Transverse colon (tissue), 4 donors: ENCODE measurements around the gene HINT1. TPM values are rescaled to one million over a fixed set of nuclear protein-coding genes. Genes with fewer than 3 reads are reported as not detected.

Source experiments
- DNase-seq: peaks from one replicate; pipeline ENCODE4 v3.0.0-alpha.2; 2019
- H3K27ac ChIP-seq, 4 donors: fragments of 200-600 bp; sonication (generic); 2 replicates each; pipeline ENCODE4 v1.5.1; 2016 to 2018; ENCODE audit warnings: inconsistent platforms in 4 of 4
- H3K27me3 ChIP-seq: fragments of 200-600 bp; sonication (generic); 2 replicates; pipeline ENCODE4 v1.5.1; 2017; ENCODE audit warnings: inconsistent platforms
- H3K36me3 ChIP-seq, 4 donors: fragments of 200-600 bp; sonication (generic); 2 replicates each; pipeline ENCODE4 v1.5.1; 2017 to 2019; ENCODE audit warnings: inconsistent platforms in 4 of 4
- H3K4me1 ChIP-seq, 4 donors: fragments of 200-600 bp; sonication (generic); 2 replicates each; pipeline ENCODE4 v1.5.1; 2017 to 2020; ENCODE audit warnings: inconsistent platforms in 4 of 4
- H3K4me3 ChIP-seq, 4 donors: fragments of 200-600 bp; sonication (generic); 1 replicate in 1 of 4; 2 replicates in 3 of 4; pipeline versions ENCODE4 v1.5.1 to v1.6.1; 2017 to 2019; ENCODE audit warnings: inconsistent platforms in 4 of 4
- H3K9me3 ChIP-seq, 2 donors: fragments of 200-600 bp; sonication (generic); 2 replicates each; pipeline ENCODE4 v1.5.1; 2017 to 2019; ENCODE audit warnings: inconsistent platforms in 2 of 2
- EP300 ChIP-seq: sonication (generic); formaldehyde crosslinking; IDR thresholded peaks from one replicate; pipeline ENCODE4 v1.6.1; 2017; ENCODE audit warnings: antibody characterized with exemption, low read depth
- POLR2A ChIP-seq: fragments of 450-650 bp; IDR thresholded peaks from one replicate; pipeline ENCODE4 v1.6.1; 2016; ENCODE audit warnings: antibody characterized with exemption, mild to moderate bottlenecking, moderate library complexity
- POLR2AphosphoS5 ChIP-seq, 3 donors: sonication (generic); formaldehyde crosslinking; IDR thresholded peaks; one replicate each; pipeline ENCODE4 v1.6.1; 2016; ENCODE audit warnings: antibody characterized with exemption in 3 of 3
- WGBS, 2 donors: methylation state at CpG; one replicate each; pipeline ENCODE4 v1.1.5; 2018; ENCODE audit warnings: low coverage in 1 of 2; 5-methylcytosine and 5-hydroxymethylcytosine counted together
- in situ Hi-C, 4 donors: fragments of 200-750 bp; cut with MboI; loops; one replicate each; pipeline versions ENCODE4 v1.15.0 to v1.15.1; 2017; ENCODE audit warnings: low sequenced_read_pairs in 3 of 4, low pct_ligation_motif_present in 1 of 4, low pct_unique_long_range_greater_than_20kb in 1 of 4
- intact Hi-C: fragments of 100-400 bp; cut with DNase I; formaldehyde crosslinking; loops from one replicate; pipeline ENCODE4 v1.15.1; 2023; ENCODE audit warnings: low total_unique reads
- total RNA-seq, 4 donors: library from RNA; depleted of rRNA; stranded (reverse); fragments of >200 nt; gene quantifications; one replicate each; pipeline ENCODE4 v1.1.0, GENCODE V29; 2016
- TF ChIP-seq, protein P1 (sequence below), 5 experiments: fragments of 200-600 bp in 3 of 5; fragments of 450-650 bp in 2 of 5; sonication (generic) in 3 of 5; IDR thresholded peaks; 1 replicate in 2 of 5; 2 replicates in 3 of 5; pipeline ENCODE4 v1.5.1; 2016 to 2017; ENCODE audit warnings: antibody characterized with exemption in 5 of 5, inconsistent platforms in 3 of 5, mild to moderate bottlenecking in 2 of 5, moderate library complexity in 1 of 5

The HINT1 gene
- total RNA-seq: 100 to 1,000 TPM; 252 to 668 (median 349) TPM

- in situ Hi-C loops: loop anchor here (10.0 to 25.0 kb wide), 6 partner anchors 100 to 250 kb away; partner anchors contain the start of gene CDC42SE2 (in 1 of the 4)
- intact Hi-C loops: no loop called here
- TF ChIP-seq POLR2AphosphoS5 (IDR thresholded peaks at IDR 0.05) (peak; percentile 91 to 96 (median 94)), POLR2A (peak; percentile 90)
- TF ChIP-seq, protein P1, sequence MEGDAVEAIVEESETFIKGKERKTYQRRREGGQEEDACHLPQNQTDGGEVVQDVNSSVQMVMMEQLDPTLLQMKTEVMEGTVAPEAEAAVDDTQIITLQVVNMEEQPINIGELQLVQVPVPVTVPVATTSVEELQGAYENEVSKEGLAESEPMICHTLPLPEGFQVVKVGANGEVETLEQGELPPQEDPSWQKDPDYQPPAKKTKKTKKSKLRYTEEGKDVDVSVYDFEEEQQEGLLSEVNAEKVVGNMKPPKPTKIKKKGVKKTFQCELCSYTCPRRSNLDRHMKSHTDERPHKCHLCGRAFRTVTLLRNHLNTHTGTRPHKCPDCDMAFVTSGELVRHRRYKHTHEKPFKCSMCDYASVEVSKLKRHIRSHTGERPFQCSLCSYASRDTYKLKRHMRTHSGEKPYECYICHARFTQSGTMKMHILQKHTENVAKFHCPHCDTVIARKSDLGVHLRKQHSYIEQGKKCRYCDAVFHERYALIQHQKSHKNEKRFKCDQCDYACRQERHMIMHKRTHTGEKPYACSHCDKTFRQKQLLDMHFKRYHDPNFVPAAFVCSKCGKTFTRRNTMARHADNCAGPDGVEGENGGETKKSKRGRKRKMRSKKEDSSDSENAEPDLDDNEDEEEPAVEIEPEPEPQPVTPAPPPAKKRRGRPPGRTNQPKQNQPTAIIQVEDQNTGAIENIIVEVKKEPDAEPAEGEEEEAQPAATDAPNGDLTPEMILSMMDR (IDR thresholded peaks at IDR 0.05): no peak
- H3K4me3 ChIP-seq: peak within 1 kb of the TSS; percentile 65 to 88 (median 82)
- peak within 1 kb of the TSS; percentile 95 to 99 (median 98) for H3K27ac ChIP-seq
- WGBS, 2 donors: 0 to 1% methylated on average over 1 to 24 of the region's 33 CpGs
- peaks cover 8 to 48% (median 23%) of the 10 kb centered on the region in 4 donors for H3K4me1 ChIP-seq
- peak; percentile 95 for DNase-seq
- no peaks in the 10 kb centered on the region for H3K9me3 ChIP-seq
- H3K27me3 ChIP-seq: no peaks in the 10 kb centered on the region
- H3K36me3 ChIP-seq: peaks cover 0 to 25% (median 9%) of the 10 kb centered on the region in 4 donors
Observed at GRCh38 chr5:131165119-131165727, at the start of gene HINT1. Gene HINT1, minus strand, starts transcription at chr5:131165256. Its CDS starts 51 bp downstream, at chr5:131165205.

DNA sequence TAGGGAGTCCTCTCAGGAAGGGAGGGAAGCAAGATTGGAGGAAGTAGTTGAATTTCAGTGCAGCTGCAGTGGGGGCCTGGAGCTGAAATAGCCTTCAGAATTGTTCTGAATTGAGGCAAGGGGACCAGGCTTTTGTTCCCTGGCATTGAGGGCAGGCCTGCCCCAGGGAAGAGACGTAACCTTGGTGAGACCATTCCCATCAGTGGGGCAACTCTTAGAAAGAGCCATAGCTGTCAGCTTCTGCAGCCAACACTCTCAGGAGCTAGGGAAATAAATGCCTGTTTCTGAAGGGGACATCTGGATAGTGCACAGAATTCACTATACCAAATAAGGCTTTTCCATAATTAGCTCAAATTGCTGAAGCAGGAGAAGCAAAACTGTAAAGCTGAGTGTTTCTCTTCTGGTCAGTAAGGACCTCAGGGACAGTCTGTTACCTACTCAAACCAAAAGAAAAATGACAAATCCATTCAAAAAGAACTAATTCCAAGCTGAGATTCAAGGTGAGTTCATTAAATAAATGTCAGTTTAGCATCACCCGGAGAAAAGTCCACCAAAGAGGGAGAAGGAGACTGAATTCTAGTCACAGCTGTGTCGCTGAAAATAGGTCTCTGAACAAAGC is 49.7 kb upstream of the HINT1 start:
- H3K4me1 ChIP-seq: peaks cover 0 to 15% (median 5%) of the 10 kb centered on the region in 4 donors
- 56 to 82% methylated on average over 2 to 3 of the region's 3 CpGs for WGBS, 2 donors
- TF ChIP-seq EP300: no peak
- no peak for TF ChIP-seq POLR2A
- TF ChIP-seq, protein P1 (IDR thresholded peaks at IDR 0.05): no peak
- TF ChIP-seq POLR2AphosphoS5 (IDR thresholded peaks at IDR 0.05): no peak
- H3K9me3 ChIP-seq: no peaks in the 10 kb centered on the region
- H3K27ac ChIP-seq: no peak overlapping the region
- in situ Hi-C loops (no loop called here), intact Hi-C loops (no loop called here)
- no peak for DNase-seq
- no peaks in the 10 kb centered on the region for H3K36me3 ChIP-seq
- H3K27me3 ChIP-seq: no peaks in the 10 kb centered on the region
- no peak overlapping the region for H3K4me3 ChIP-seq

GRCh38 chr5:131212471-131213021 is 47.5 kb upstream of the HINT1 start:
- H3K4me1 ChIP-seq: peaks cover 0 to 24% (median 10%) of the 10 kb centered on the region in 4 donors
- no peaks in the 10 kb centered on the region for H3K36me3 ChIP-seq
- TF ChIP-seq POLR2A: no peak
- TF ChIP-seq, protein P1 (IDR thresholded peaks at IDR 0.05): no peak
- no peak for TF ChIP-seq EP300
- TF ChIP-seq POLR2AphosphoS5 (IDR thresholded peaks at IDR 0.05): no peak
- intact Hi-C loops (no loop called here), in situ Hi-C loops (no loop called here)
- 83 to 85% methylated on average over 3 to 5 of the region's 5 CpGs for WGBS, 2 donors
- no peak for DNase-seq
- H3K27me3 ChIP-seq: no peaks in the 10 kb centered on the region
- no peaks in the 10 kb centered on the region for H3K9me3 ChIP-seq
- no peak overlapping the region for H3K4me3 ChIP-seq
- H3K27ac ChIP-seq: no peak overlapping the region

DNA sequence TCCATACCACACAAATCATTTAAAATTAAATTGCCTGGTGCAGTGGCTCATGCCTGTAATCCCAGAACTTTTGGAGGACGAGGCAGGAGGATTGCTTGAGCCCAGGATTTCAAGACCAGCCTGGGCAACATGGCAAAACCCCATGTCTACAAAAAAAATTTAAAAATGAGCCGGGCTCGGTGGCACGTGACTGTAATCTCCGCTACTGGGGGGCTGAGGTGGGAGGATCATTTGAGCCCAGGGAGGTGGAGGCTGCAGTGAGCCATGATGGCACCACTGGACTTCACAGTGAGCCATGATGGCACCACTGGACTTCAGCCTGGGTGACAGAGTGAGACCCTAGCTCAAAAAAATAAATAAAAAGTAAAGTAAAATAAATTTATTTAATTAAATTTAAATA is 46.6 kb upstream of the HINT1 start:
- DNase-seq: no peak
- Histone ChIP-seq H3K36me3 (no peaks in the 10 kb centered on the region), H3K4me3 (no peak overlapping the region), H3K27me3 (no peaks in the 10 kb centered on the region), H3K27ac (no peak overlapping the region), H3K4me1 (peaks cover 2 to 33% (median 12%) of the 10 kb centered on the region in 4 donors), H3K9me3 (no peaks in the 10 kb centered on the region)
- in situ Hi-C loops (no loop called here), intact Hi-C loops (no loop called here)
- no peak for TF ChIP-seq POLR2A
- no peak for TF ChIP-seq EP300
- TF ChIP-seq, protein P1 (IDR thresholded peaks at IDR 0.05): no peak
- TF ChIP-seq POLR2AphosphoS5 (IDR thresholded peaks at IDR 0.05): no peak
- 90% methylated on average over 5 of the region's 5 CpGs; no CpG with 5 or more reads in 1 of the 2 donors for WGBS, 2 donors
